CD8-positive, alpha-beta memory T cell (primary cell): ENCODE data around the gene ERMP1. TPM values are rescaled to one million over a fixed set of nuclear protein-coding genes. Genes with fewer than 3 reads are reported as not detected.

ENCODE experiments used
- CTCF ChIA-PET: fragments of 350-600 bp; sonication (Branson Sonifier 250); formaldehyde crosslinking; loops from one replicate; lab custom pipeline; 2021; ENCODE audit warnings: antibody characterized with exemption; lab: Charles Lee
- POLR2A ChIA-PET: fragments of 350-600 bp; sonication (Branson Sonifier 250); formaldehyde crosslinking; loops from one replicate; lab custom pipeline; 2021; ENCODE audit warnings: antibody characterized with exemption; lab: Charles Lee
- DNase-seq, 5 donors: peaks; one replicate each; pipeline versions ENCODE4 v3.0.0 to v3.0.0-alpha.2; 2020 to 2022; ENCODE audit warnings: mixed read lengths in 1 of 5
- H3K27ac ChIP-seq: one replicate; pipeline ENCODE4 v1.7.0; 2013; ENCODE audit warnings: low read depth, mild to moderate bottlenecking, low read length, moderate library complexity
- H3K27me3 ChIP-seq: 2 replicates; pipeline ENCODE4 v1.7.0; 2013; ENCODE audit warnings: low read length, mild to moderate bottlenecking; ENCODE audit not compliant: insufficient read depth, poor library complexity, severe bottlenecking
- H3K36me3 ChIP-seq: 2 replicates; pipeline ENCODE4 v1.7.0; 2013; ENCODE audit warnings: mild to moderate bottlenecking, low read length, moderate library complexity; ENCODE audit not compliant: insufficient read depth
- H3K4me1 ChIP-seq: 2 replicates; pipeline ENCODE4 v1.7.0; 2013; ENCODE audit warnings: mild to moderate bottlenecking, low read length, moderate library complexity; ENCODE audit not compliant: insufficient read depth
- H3K4me3 ChIP-seq: 2 replicates; pipeline ENCODE4 v1.7.0; 2013; ENCODE audit warnings: mild to moderate bottlenecking, low read length
- H3K9me3 ChIP-seq: 2 replicates; pipeline ENCODE4 v1.7.0; 2013; ENCODE audit warnings: mild to moderate bottlenecking, low read length
- H3K27ac Mint-ChIP-seq, 8 donors: one replicate each; pipeline ENCODE4 v1.8.0; 2020 to 2021; ENCODE audit warnings: mixed read lengths in 8 of 8, mild to moderate bottlenecking in 6 of 8, inconsistent platforms in 3 of 8, moderate library complexity in 3 of 8
- H3K27me3 Mint-ChIP-seq, 2 donors: one replicate each; pipeline ENCODE4 v1.8.0; 2020 to 2021; ENCODE audit warnings: mixed read lengths in 2 of 2, mild to moderate bottlenecking in 1 of 2, moderate library complexity in 1 of 2
- H3K36me3 Mint-ChIP-seq, 3 donors: one replicate each; pipeline ENCODE4 v1.8.0; 2020 to 2021; ENCODE audit warnings: mixed read lengths in 3 of 3, inconsistent platforms in 1 of 3, mild to moderate bottlenecking in 1 of 3
- H3K4me1 Mint-ChIP-seq, 3 donors: one replicate each; pipeline ENCODE4 v1.8.0; 2020 to 2021; ENCODE audit warnings: mixed read lengths in 3 of 3, inconsistent platforms in 1 of 3, mild to moderate bottlenecking in 1 of 3
- H3K4me3 Mint-ChIP-seq, 7 donors: one replicate each; pipeline ENCODE4 v1.8.0; 2020 to 2021; ENCODE audit warnings: mixed read lengths in 7 of 7, mild to moderate bottlenecking in 6 of 7, moderate library complexity in 4 of 7, inconsistent platforms in 2 of 7
- H3K9me3 Mint-ChIP-seq, 5 donors: one replicate each; pipeline ENCODE4 v1.8.0; 2020 to 2022; ENCODE audit warnings: mixed read lengths in 5 of 5, mild to moderate bottlenecking in 3 of 5, moderate library complexity in 2 of 5, inconsistent platforms in 1 of 5
- polyA plus RNA-seq: library from polyadenylated mRNA; unstranded; fragments of 300-500 nt; fragmentation: Illumina TruSeq; gene quantifications from one replicate; pipeline ENCODE4 v1.2.3, GENCODE V29; 2021
- total RNA-seq, 2 experiments: library from RNA; stranded (reverse); gene quantifications; one replicate each; pipeline ENCODE4 v1.2.3, GENCODE V29; 2021

Gene ERMP1
- total and polyA plus RNA-seq, 3 experiments from 2014 or later: 8.6 to 17.2 (median 10.0) TPM

GRCh38 chr9:5818424-5819142 is 14.3 kb downstream of the ERMP1 start:
- peaks cover 6 to 52% (median 19%) of the 10 kb centered on the region in 3 donors for H3K36me3 Mint-ChIP-seq
- no peaks in the 10 kb centered on the region for H3K27me3 Mint-ChIP-seq
- no peaks in the 10 kb centered on the region for H3K9me3 ChIP-seq
- no peaks in the 10 kb centered on the region for H3K27me3 ChIP-seq
- POLR2A ChIA-PET: no interaction called here
- CTCF ChIA-PET: interaction anchor here (1.5 to 2.7 kb wide), 2 partner anchors 10 to 14 kb away, joined by 3 to 10 read pairs; partner anchors contain the start of gene ERMP1
- H3K4me3 ChIP-seq: no peak overlapping the region
- H3K4me3 Mint-ChIP-seq: no peak overlapping the region
- peaks cover 16% of the 10 kb centered on the region for H3K36me3 ChIP-seq
- no peaks in the 10 kb centered on the region for H3K4me1 ChIP-seq
- H3K9me3 Mint-ChIP-seq: no peaks in the 10 kb centered on the region
- peak overlapping the region in 1 of 8 donors; percentile 10 for H3K27ac Mint-ChIP-seq
- H3K27ac ChIP-seq: no peak overlapping the region
- DNase-seq: no peak
- peaks cover 8 to 23% (median 18%) of the 10 kb centered on the region in 3 donors for H3K4me1 Mint-ChIP-seq

- H3K9me3 ChIP-seq: no peaks in the 10 kb centered on the region
- ChIA-PET POLR2A (no interaction called here), CTCF (interaction anchor here (1.5 to 2.7 kb wide), 2 partner anchors 11 to 15 kb away, joined by 3 to 10 read pairs; partner anchors contain the start of gene ERMP1)
- H3K36me3 ChIP-seq: peaks cover 15% of the 10 kb centered on the region
- Mint-ChIP-seq H3K27me3 (no peaks in the 10 kb centered on the region), H3K36me3 (peaks cover 6 to 48% (median 19%) of the 10 kb centered on the region in 3 donors), H3K4me1 (peaks cover 8 to 23% (median 17%) of the 10 kb centered on the region in 3 donors), H3K4me3 (no peak overlapping the region), H3K27ac (peak overlapping the region in 3 of 8 donors; percentile 20 to 43 (median 28)), H3K9me3 (no peaks in the 10 kb centered on the region)
- H3K4me1 ChIP-seq: no peaks in the 10 kb centered on the region
- no peaks in the 10 kb centered on the region for H3K27me3 ChIP-seq
- no peak overlapping the region for H3K27ac ChIP-seq
- DNase-seq: no peak
- H3K4me3 ChIP-seq: no peak overlapping the region
Measured at GRCh38 chr9:5817862-5818261, 15.1 kb downstream of the ERMP1 start.

GRCh38 chr9:5815461-5815860 is 17.5 kb downstream of the ERMP1 start:
- ChIA-PET POLR2A (no interaction called here), CTCF (no interaction called here)
- H3K36me3 Mint-ChIP-seq: peaks cover 14 to 51% (median 27%) of the 10 kb centered on the region in 3 donors
- no peak for DNase-seq
- no peak overlapping the region for H3K27ac Mint-ChIP-seq
- Histone ChIP-seq H3K9me3 (no peaks in the 10 kb centered on the region), H3K27ac (no peak overlapping the region), H3K4me1 (no peaks in the 10 kb centered on the region), H3K36me3 (peaks cover 20% of the 10 kb centered on the region), H3K27me3 (no peaks in the 10 kb centered on the region), H3K4me3 (no peak overlapping the region)
- peaks cover 8 to 26% (median 17%) of the 10 kb centered on the region in 3 donors for H3K4me1 Mint-ChIP-seq
- no peaks in the 10 kb centered on the region for H3K27me3 Mint-ChIP-seq
- H3K9me3 Mint-ChIP-seq: no peaks in the 10 kb centered on the region
- no peak overlapping the region for H3K4me3 Mint-ChIP-seq

- no peak overlapping the region for H3K27ac ChIP-seq
- no peaks in the 10 kb centered on the region for H3K27me3 ChIP-seq
- H3K4me1 ChIP-seq: no peaks in the 10 kb centered on the region
- no peak for DNase-seq
- peaks cover 3 to 25% (median 13%) of the 10 kb centered on the region in 3 donors for H3K4me1 Mint-ChIP-seq
- POLR2A ChIA-PET: no interaction called here
- peaks cover 24 to 55% (median 32%) of the 10 kb centered on the region in 3 donors for H3K36me3 Mint-ChIP-seq
- H3K27ac Mint-ChIP-seq: peak overlapping the region in 1 of 8 donors; percentile 68
- no peak overlapping the region for H3K4me3 Mint-ChIP-seq
- H3K27me3 Mint-ChIP-seq: no peaks in the 10 kb centered on the region
- peaks cover 32% of the 10 kb centered on the region for H3K36me3 ChIP-seq
- no peak overlapping the region for H3K4me3 ChIP-seq
- no peaks in the 10 kb centered on the region for H3K9me3 ChIP-seq
- H3K9me3 Mint-ChIP-seq: no peaks in the 10 kb centered on the region
- CTCF ChIA-PET: interaction anchor here (1.4 kb wide), 1 partner anchor 19 kb away, joined by 3 read pairs; the partner anchor contains the start of gene ERMP1
Measured at GRCh38 chr9:5813824-5814223, 19.1 kb downstream of the ERMP1 start.

GRCh38 chr9:5811751-5812150 is 21.2 kb downstream of the ERMP1 start:
- no peak overlapping the region for H3K4me3 Mint-ChIP-seq
- peaks cover 26% of the 10 kb centered on the region for H3K36me3 ChIP-seq
- CTCF ChIA-PET: interaction anchor here (1.3 to 1.4 kb wide), 2 partner anchors 8 to 21 kb away, joined by 3 to 6 read pairs; partner anchors contain the start of gene ERMP1

GRCh38 chr9:5805478-5805877 is 27.4 kb downstream of the ERMP1 start:
- Histone ChIP-seq H3K9me3 (no peaks in the 10 kb centered on the region), H3K36me3 (peaks cover 12% of the 10 kb centered on the region), H3K4me3 (no peak overlapping the region), H3K27ac (no peak overlapping the region), H3K27me3 (no peaks in the 10 kb centered on the region), H3K4me1 (no peaks in the 10 kb centered on the region)
- Mint-ChIP-seq H3K4me3 (no peak overlapping the region), H3K4me1 (peaks cover 11 to 14% (median 12%) of the 10 kb centered on the region in 3 donors), H3K27me3 (no peaks in the 10 kb centered on the region), H3K9me3 (no peaks in the 10 kb centered on the region), H3K36me3 (peaks cover 11 to 57% (median 24%) of the 10 kb centered on the region in 3 donors), H3K27ac (peak overlapping the region in 1 of 8 donors; percentile 44)
- CTCF ChIA-PET: interaction anchor here (1.2 kb wide), 1 partner anchor 27 kb away, joined by 5 read pairs; the partner anchor contains the start of gene ERMP1
- DNase-seq: no peak
- POLR2A ChIA-PET: no interaction called here

More at GRCh38 chr9:5811751-5812150, 21.2 kb downstream of the ERMP1 start:
- POLR2A ChIA-PET: no interaction called here
- no peak overlapping the region for H3K4me3 ChIP-seq
- H3K36me3 Mint-ChIP-seq: peaks cover 18 to 57% (median 28%) of the 10 kb centered on the region in 3 donors
- peaks cover 3 to 12% (median 7%) of the 10 kb centered on the region in 3 donors for H3K4me1 Mint-ChIP-seq
- no peaks in the 10 kb centered on the region for H3K27me3 ChIP-seq
- H3K4me1 ChIP-seq: no peaks in the 10 kb centered on the region
- no peak overlapping the region for H3K27ac ChIP-seq
- H3K27ac Mint-ChIP-seq: peak overlapping the region in 1 of 8 donors; percentile 62
- DNase-seq: no peak
- no peaks in the 10 kb centered on the region for H3K9me3 Mint-ChIP-seq
- H3K27me3 Mint-ChIP-seq: no peaks in the 10 kb centered on the region
- H3K9me3 ChIP-seq: no peaks in the 10 kb centered on the region

GRCh38 chr9:5801739-5802113 is 31.2 kb downstream of the ERMP1 start:
- Mint-ChIP-seq H3K27me3 (no peaks in the 10 kb centered on the region), H3K4me3 (peak overlapping the region in 1 of 7 donors; percentile 15), H3K36me3 (peaks cover under 1 to 52% (median 14%) of the 10 kb centered on the region in 3 donors), H3K27ac (peak overlapping the region in 5 of 8 donors; percentile 23 to 91 (median 57)), H3K4me1 (peaks cover 10 to 18% (median 11%) of the 10 kb centered on the region in 3 donors), H3K9me3 (no peaks in the 10 kb centered on the region)
- Histone ChIP-seq H3K4me3 (no peak overlapping the region), H3K36me3 (no peaks in the 10 kb centered on the region), H3K4me1 (no peaks in the 10 kb centered on the region), H3K27me3 (no peaks in the 10 kb centered on the region), H3K27ac (no peak overlapping the region), H3K9me3 (no peaks in the 10 kb centered on the region)
- DNase-seq: no peak
- CTCF ChIA-PET: no interaction called here
- POLR2A ChIA-PET: no interaction called here
